Adipocyte (in vitro differentiated cells): ENCODE measurements around the gene BTNL2.
"Not testable (repeated sequence)": the region's sequence is repeated elsewhere in the genome, so short reads cannot be mapped to it uniquely, and the experiment has no call there.

ENCODE experiments used
- DNase-seq: peaks from one replicate; pipeline ENCODE4 v3.0.0-alpha.2; 2015; ENCODE audit warnings: low read depth
- H3K27me3 ChIP-seq: replicated peaks from 2 replicates; pipeline ENCODE4 v1.7.0; 2013; ENCODE audit warnings: mild to moderate bottlenecking, low read length, moderate library complexity; ENCODE audit not compliant: control insufficient read depth, insufficient read depth
- H3K36me3 ChIP-seq: 2 replicates; pipeline ENCODE4 v1.7.0; 2013; ENCODE audit warnings: low read length, mild to moderate bottlenecking, moderate library complexity; ENCODE audit not compliant: control insufficient read depth, insufficient read depth, severe bottlenecking
- H3K4me1 ChIP-seq: 2 replicates; pipeline ENCODE4 v1.7.0; 2013; ENCODE audit warnings: mild to moderate bottlenecking, low read length, moderate library complexity; ENCODE audit not compliant: control insufficient read depth, insufficient read depth
- H3K4me3 ChIP-seq: 2 replicates; pipeline ENCODE4 v1.7.0; 2013; ENCODE audit warnings: mild to moderate bottlenecking, low read length, moderate library complexity
- H3K9ac ChIP-seq: 2 replicates; pipeline ENCODE4 v1.7.0; 2013; ENCODE audit warnings: mild to moderate bottlenecking, low read length, moderate library complexity
- H3K9me3 ChIP-seq: 2 replicates; pipeline ENCODE4 v1.7.0; 2013; ENCODE audit warnings: mild to moderate bottlenecking, low read length, moderate library complexity; ENCODE audit not compliant: control insufficient read depth

Gene BTNL2

DNA sequence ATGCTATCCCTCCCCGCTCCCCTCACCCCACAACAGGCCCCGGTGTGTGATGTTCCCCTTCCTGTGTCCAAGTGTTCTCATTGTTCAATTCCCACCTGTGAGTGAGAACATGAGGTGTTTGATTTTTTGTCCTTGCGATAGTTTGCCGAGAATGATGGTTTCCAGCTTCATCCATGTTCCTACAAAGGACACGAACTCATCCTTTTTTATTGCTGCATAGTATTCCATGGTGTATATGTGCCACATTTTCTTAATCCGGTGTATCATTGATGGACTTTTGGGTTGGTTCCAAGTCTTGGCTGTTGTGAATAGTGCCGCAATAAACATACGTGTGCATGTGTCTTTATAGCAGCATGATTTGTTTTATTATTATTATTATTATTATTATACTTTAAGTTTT is 48.4 kb downstream of the BTNL2 start:
- not testable (repeated sequence) for H3K27me3 ChIP-seq, H3K9ac ChIP-seq, H3K9me3 ChIP-seq, H3K36me3 ChIP-seq, H3K4me3 ChIP-seq, DNase-seq, H3K4me1 ChIP-seq

DNA sequence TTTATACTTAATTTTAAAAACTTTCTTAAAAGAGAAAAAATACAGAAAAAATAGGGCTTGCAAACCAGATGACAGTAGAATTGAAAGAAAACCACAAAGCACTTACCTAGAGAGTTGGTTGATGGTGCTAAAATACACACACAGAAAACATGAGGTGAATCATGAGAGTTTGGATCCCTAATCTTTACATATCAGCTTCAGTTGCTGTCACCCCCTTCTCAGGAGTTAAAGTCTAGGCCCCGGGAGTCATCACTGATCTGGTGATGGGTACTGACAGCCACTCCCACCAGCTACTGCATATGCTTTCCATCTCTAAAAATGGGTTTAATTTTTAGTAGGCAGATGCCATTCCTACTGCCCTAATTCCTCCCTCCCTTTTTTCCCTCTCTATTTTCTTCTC is 52.0 kb downstream of the BTNL2 start:
- no peaks in the 10 kb centered on the region for H3K27me3 ChIP-seq

DNA sequence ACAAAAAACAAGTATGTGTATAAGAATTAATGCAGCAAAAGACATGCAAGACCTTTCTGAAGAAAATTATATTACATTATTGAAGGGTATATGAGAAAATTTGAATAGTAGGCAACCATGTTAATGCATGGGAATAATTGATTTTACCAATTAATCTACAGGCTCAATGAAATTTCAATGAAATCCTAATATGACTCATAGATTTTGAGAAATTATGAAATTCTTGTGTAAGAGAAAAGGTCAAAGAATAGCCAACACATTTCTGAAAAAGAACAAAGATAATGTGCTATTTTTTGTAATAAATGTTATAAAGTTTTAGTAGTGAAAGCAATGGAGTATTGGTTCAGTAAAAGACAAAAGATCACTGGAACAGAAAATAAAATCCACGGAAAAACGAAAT is 53.6 kb downstream of the BTNL2 start:
- H3K4me1 ChIP-seq: peaks cover 13% of the 10 kb centered on the region
- no peaks in the 10 kb centered on the region for H3K27me3 ChIP-seq
- DNase-seq: no peak
- no peak overlapping the region for H3K4me3 ChIP-seq
- H3K36me3 ChIP-seq: no peaks in the 10 kb centered on the region
- H3K9me3 ChIP-seq: no peaks in the 10 kb centered on the region
- H3K9ac ChIP-seq: no peak overlapping the region

More for the DNA sequence above, 52.0 kb downstream of the BTNL2 start:
- no peaks in the 10 kb centered on the region for H3K36me3 ChIP-seq
- no peak for DNase-seq
- H3K4me3 ChIP-seq: no peak overlapping the region
- H3K9ac ChIP-seq: no peak overlapping the region
- H3K4me1 ChIP-seq: peaks cover 13% of the 10 kb centered on the region
- no peaks in the 10 kb centered on the region for H3K9me3 ChIP-seq
